HG03442 (cell line): ENCODE data around the gene ZNF496.
"Not testable (repeated sequence)": the region's sequence is repeated elsewhere in the genome, so short reads cannot be mapped to it uniquely, and the experiment has no call there.

ENCODE experiments used
- ATAC-seq: cut with Tn5 transposase; IDR thresholded peaks from one replicate; pipeline ENCODE4 v1.9.1; 2021; ENCODE audit warnings: mild to moderate bottlenecking, moderate library complexity; ENCODE audit not compliant: unreplicated experiment

The ZNF496 gene

DNA sequence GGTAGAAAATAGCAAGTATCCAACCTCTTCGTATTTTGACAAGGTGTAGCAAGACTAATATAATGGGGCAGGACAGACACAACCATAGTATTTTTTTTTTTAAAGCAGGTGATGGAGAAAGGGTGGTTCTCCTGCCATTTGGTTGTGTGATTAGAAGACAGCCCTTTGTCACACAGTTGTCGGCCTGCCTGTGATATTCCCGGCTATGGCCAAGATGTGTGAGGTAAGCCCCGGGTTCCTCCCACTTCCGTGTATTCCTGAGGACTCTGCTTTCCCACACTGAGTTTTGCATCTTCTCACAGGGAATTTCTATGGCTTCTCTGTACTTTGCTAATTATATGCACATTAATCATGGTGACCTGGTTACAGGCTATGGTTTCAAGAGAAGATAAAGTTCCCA, 35.9 kb downstream of the ZNF496 start:
- ATAC-seq: no peak

DNA sequence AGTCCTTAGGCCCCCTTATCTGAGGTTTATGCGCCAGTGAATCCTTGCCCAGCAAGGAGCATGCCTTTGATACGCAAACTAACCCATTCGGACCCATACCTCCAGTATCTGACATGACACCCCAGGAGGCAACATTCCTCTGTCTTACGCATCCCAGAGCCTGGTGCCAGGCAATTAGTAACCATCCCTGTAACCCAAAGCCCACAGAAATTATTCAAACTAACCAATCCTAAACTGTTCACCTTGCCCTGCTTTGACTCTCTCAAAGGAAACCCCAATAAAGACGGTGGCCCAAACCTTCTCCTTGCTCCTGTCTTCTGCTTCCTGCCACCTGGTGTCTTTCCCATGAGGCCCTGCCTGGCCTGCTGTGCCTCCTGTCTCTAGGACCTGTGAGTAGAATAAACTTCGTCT, 36.4 kb downstream of the ZNF496 start:
- no peak for ATAC-seq

DNA sequence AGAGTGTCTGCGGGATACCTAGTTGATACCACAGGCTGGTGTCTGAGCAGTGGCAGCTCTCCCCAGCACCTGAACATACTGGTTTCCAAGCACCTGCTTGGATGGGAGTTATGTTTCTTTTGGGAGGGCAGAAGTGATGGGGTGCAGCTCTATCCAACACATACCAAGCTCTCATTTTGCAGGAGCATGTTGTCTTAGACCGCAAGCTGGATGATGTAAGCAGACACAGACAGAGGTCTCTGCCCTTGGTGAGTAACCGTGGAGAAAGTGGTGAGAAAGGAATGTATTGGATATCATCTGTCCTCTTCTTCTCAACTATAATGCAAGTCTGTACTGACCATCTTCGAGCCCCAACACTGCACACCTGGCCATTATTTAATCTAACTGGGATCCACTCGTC, 37.4 kb downstream of the ZNF496 start:
- ATAC-seq: no peak

DNA sequence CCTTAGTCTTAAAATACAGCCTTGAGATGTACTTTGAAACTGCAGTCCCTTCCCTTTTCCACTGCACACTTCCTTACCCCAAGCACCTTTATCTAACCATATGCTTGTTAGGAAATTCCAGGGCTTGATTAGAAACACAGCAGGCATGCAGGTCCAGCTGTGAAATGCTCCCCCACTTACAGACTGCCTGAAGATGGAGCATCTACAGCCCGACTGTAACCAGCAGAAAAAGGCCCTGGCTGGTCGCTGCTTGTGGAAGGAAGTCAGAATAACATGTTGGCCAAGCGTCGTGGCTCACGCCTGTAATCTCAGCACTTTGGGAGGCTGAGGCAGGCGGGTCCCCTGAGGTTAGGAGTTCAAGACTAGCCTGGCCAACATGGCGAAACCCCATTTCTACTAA, 38.6 kb downstream of the ZNF496 start:
- no peak for ATAC-seq

DNA sequence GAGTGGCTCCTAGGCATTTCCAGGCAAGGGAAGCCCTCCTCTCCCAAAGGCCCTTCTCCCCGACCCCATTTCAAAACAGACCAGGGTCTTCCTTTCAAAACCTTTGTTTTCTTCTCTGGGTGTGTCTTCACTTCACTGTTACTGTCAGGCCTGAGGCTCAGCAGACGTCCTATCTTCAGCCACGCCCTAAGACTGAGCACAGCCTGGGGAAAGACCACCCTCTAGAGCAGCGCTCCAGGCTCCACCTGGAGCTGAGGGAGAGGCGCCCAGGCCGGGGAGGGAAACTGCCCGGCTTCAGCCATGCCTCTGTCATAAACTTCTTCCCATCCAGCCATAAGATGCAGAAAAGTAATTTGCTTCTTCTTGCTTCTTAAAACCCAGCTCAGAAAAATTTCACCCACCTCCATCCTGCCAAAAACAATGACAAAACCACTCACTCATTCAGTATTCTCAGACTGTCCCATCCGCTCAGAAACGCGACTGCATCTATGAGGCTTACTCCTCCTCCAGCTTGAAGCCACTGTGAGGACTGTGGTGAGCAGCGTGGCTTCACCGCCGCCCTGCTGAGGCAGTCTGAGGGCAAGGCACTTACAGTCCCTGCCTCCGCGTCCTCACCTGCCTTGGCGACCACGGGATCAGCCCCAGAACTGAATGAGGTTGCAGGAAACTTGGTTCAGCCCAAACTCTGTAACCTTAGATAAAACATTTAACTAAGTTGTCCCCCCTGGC, 39.7 kb downstream of the ZNF496 start:
- no peak for ATAC-seq

DNA sequence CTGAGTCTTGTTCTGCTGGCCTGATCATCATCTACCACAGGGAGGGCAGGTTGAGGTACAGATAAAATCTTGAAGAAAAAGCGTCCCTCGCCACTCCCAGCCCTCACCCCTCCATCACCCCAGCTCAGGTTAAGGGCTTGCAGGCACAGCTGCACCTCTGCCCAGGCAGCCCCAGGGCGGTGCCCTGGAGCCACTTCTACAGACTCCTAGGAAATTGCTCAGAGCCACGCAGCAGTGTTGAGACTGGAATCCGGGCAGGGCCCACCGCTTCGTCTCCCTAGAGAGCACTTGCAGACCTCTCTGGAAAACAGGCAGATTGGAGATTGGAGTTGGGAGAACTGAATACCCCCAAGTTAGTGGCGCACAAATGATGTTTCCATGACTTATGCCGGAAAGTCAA, 40.5 kb downstream of the ZNF496 start:
- no peak for ATAC-seq

DNA sequence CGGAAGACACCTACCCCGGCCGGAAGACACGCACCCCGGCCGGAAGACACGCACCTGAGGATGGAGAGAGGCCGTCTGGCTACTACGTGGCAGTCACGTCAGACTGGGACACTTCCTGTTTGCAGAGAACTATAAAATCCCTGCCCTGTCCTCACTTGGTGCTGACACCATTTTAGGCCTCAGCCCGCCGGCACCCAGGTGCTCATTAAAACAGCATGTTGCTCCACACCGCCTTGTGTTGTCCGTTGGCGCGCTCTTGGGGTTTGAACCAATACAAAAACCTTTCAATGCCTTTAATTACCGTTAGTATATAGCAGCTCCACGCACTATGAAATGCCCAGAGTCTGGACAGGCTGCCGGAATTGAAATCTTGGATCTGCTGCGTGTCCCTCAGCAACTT, 41.1 kb downstream of the ZNF496 start:
- no peak for ATAC-seq

DNA sequence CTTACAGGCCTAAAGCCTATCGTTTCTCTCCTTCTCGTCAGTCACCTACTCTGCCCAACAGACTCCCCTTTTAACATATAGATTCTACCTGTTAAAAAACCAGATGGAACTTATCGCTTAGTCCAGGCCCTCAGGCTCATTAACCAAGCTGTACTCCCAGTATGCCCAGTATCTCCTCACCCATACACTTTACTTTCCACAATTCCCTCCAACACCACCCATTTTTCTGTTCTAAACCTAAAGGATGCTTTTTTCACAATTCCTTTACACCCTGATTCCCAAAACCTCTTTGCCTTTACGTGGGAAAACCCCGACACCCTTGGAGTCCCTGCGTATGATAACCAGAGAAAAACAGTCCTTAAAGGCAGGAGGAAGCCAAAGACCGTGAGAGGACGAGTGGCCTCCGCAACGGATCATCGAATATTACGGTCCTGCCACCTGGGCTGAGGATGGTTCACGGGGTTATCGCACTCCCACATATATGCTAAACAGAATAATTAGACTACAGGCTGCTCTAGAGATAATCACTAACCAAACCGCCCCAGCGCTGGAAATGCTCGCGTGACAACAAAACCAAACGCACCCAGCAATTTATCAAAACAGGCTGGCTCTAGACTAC, 42.3 kb downstream of the ZNF496 start:
- not testable (repeated sequence) for ATAC-seq

DNA sequence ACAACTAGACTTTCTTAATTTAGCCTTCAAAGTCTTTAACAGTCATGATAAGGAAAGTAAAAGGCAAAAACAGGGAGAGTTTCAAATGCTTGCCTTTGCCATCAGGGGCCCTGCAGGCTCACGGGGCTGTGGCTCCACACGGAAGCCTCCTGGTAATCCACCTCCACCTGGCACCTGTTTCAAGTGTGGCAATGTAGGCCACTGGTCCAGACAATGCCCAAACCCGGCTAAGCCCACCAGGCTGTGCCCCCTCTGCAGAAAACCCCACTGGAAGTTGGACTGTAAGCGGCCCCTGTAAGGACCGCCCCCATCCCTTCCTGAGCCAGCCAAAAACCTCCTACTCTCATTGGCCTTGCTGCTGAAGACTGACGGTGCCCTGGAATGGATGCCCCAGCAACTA, 43.3 kb downstream of the ZNF496 start:
- no peak for ATAC-seq

DNA sequence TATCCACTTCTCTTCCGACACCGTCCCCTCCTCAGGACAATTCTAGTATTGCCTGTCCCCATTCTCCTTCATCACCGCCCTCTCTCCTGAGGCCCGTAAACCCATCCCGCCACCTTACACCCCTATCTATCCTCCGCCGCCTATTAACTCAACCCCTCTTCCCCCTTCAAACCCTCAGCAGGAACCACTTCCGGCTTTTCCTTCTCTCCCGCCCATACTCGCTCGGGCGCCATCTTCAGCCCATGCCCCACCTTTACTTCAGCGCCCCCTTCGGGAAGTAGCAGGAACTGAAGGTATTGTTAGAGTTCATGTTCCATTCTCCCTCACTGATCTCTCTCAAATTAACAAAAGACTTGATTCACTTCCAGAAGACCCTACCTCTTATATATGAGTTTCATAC, 44.2 kb downstream of the ZNF496 start:
- ATAC-seq: no peak

DNA sequence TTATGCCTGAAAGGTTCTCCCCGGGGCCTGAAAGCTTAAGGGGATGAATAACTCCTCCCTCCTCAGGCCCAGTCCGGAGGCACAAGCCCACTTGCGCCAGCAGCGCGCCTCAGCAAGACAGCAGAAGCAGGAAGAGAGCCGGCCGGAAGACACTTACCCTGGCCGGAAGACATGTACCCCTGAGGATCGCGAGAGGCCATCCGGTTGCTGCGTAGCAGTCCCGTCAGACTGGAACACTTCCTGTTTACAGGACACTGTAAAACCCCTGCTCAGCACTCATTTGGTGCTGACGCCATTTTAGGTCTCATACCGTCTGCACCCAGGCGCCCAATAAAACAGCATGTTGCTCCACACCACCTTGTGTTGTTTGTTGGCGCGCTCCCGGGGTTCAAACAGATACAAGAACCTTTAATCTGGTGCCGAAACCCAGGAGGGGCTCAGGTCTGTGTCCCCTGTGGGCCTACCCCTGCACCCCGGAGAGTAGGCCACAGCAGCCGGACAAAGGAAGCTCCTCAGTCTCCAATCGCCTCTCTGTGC, 45.5 kb downstream of the ZNF496 start:
- ATAC-seq: no peak

DNA sequence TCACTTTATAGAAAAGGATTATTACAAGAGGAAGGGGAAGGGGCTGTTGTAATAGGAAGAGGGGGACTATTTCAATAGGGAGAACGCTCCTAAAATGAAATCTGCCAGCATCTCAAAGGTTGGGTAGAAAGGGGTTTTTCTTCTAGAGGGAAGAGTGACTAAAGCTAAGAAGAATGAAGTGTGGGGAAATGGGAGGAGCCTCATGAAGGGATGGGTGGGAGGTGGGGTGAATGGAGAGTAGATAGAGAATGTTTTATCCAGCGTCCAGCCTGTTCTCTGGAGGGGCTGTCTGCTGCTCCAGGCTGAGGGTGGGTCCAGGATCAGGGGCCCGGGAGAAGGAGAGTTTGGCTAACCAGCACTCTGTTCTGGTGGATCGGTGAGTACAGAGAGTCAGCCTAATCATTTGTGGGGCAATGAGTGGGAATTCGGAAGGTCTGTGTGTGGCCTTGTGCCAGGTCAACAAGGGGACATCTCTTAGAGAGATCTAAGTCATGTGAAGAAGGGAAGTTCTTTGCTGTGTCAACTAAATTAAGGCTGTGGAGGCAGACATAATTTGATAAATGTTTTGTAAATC, 50.6 kb downstream of the ZNF496 start:
- no peak for ATAC-seq

DNA sequence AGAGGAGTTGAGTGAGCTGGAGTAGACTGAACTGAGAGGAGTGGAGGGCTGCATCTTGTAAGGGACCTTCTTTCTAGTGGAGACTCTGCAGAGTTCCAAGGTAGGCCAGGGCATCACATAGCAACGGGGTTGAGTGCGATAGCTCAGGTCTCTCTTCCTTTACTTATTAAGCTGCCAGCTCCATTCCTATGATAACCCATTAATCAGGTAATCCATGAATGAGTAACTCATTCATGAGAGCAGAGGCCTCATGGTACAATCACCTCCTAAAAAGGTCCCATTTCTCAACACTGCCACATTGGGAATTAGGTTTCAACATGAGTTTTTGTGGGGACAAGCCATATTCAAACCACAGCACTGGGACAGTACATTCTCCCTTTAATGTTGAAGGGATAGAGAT, 54.5 kb downstream of the ZNF496 start:
- no peak for ATAC-seq

DNA sequence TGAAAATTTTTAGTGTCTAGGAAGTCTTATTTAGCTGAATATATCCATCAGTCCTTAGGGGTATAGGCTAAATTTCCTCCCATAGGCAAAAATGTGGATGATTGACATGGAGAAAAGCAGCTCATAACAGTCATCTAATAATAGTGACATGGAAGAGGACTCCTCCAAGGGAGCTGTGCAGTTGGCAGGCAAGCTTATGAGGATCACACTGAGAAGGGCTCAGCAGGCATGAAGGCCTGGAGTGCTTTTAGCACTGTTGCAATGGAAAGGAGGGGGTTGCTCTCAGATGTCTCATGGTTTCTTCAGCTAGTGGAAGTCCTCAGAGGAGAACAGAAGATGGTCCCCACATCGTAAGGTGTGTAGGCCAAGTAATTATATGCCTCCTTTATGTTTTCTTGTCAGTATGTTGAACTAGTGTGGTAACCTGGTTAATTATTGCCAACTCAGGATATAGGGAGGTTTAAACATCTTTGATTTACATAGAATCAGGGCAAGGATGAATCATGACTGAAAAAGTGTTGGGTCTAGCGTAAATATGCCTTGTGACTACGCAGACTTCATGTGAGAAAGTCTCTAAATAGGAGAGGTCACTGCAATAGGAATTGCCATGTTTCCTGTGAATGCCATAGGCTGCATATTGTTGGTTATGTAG, 56.9 kb downstream of the ZNF496 start:
- no peak for ATAC-seq

DNA sequence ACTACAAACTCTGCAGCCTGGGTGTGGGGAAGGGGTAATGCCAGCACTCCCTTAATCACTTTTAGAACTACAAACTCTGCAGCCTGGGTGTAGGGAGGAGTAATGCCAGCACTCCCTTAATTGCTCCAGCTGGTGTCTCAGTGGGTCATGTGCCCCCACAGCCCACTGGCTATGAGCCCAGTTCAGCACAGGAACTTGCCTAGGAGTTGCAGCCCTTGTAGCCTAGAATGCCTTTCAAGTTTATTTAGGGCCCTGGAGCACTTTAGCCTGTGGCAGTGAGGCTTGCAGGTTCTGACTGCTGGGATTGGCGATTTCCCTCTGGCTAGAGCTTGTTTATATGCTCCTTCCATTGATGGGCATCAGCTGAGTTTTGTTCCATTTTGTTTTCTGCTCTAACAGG, 58.7 kb downstream of the ZNF496 start:
- ATAC-seq: no peak

DNA sequence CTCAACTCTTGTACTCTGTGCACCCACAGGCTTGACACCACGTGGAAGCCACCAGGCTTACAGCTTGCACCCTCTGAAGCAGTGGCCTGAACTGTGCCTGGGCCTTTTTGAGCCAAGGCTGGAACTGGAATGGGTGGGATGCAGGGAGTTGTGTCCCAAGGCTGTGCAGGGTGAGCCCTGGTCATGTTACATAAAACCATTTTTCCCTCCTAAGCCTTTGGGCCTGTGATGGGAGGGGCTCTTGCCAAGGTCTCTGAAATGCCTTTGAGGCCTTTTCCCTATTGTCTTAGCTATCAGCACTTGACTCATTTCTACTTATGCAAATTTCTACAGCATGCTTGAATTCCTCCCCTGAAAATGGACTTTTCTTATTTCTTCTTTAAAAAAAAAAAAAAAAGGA, 61.7 kb downstream of the ZNF496 start:
- ATAC-seq: no peak

DNA sequence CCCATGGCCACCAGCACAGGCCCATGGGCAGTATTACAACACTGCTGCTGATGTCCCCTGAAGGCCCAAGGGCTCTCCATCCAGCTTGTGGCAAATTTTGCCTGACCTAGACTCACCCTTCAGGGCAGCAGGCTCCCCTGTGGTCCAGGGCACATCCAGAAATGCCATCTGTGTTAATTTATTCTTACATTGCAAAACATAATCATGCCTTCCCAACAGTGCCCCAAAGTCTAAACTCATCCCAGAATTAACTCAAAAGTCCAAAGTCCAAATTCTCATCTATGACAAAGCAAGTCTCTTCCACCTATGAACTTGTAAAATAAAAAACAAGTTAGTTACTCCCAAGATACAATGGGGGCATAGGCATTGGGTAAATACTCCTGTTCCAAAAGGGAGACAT, 62.5 kb downstream of the ZNF496 start:
- ATAC-seq: no peak

DNA sequence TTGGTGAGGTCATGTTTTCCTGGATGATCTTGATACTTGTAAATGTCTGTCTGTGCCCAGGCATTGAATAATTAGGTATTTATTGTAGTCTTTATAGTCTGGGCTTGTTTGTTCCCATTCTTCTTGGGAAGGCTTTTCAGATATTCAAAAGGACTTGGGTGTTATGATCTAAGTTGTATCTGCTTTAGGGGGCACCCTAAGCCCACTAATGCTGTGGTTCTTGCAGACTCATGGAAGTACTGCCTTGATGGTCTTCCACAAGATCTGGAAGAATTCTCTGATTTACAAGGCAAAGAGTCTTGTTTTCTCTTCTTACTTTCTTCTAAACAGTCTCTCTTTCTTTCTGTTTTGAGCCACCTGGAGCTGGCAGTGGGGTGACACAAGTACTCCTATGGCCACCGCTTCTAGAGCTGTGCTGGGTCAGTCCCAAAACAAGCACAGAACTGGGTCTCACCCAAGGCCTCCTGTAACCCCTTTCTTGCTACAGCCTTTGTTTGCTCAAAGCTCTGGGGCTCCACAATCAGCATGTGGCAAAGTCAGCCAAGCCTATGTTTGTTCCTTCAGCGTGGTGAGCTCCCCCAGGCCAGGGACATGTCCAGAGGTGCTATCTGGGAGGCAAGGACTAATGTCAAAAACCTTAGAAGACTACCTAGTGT, 63.1 kb downstream of the ZNF496 start:
- no peak for ATAC-seq

DNA sequence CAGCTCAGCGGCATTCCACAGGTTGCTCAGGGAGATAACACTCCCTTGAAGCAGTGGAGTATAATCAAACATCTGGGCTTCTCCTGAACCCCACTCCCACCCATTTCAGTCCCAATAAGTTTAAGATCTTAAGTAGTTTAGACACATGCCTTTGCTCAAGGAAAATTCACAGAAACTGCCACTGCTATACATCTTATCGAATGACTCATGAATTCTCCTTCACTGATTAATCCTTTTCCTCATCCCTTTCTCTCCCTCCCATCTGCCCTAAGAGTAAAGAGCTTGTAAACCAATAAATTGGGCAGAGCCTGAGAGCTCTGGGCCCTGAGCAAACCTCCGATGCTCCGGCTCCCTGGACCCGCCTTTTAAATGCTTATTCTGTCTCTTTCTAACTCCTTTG, 65.6 kb downstream of the ZNF496 start:
- ATAC-seq: no peak

DNA sequence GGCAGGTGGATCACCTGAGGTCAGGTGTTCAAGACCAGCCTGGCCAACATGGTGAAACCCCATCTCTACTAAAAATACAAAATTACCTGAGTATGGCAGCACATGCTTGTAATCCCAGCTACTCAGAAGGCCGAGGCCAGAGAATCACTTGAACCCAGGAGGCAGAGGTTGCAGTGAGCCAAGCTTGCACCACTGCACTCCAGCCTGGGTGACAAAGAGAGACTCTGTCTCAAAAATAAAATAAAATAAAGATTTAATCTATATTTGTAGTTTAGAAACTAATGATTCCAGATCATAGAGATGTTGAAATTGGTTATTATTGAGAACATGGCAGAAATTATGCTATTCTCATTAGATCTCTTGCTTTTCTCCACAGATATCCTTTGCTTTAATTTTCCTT, 75.9 kb downstream of the ZNF496 start, which contains the start of gene VN1R5:
TSS of gene VN1R5 (plus strand) at position 301 of the 400 bp plus-strand sequence.
- not testable (repeated sequence) for ATAC-seq

DNA sequence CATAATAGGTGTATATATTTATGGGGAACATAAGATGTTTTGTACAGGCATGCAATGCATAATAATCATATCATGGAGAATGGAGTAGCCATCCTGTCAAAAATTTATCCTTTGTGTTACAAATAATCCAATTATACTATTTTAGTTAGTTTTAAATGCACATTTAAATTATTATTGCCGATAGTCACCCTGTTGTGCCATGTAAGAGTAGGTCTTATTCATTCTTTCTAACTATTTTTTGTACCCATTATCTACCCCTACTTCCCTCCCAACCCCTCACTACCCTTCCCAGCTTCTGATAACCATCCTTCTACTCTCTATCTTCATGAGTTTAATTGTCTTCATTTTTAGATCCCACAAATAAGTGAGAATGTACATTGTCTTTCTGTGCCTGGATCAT, 84.1 kb downstream of the ZNF496 start:
- no peak for ATAC-seq
